MM.1S (cell line): ENCODE measurements around the gene SURF2.

Source experiments
- EZH2 ChIP-seq: fragments of 300-600 bp; sonication (generic); optimal IDR thresholded peaks from 2 replicates; pipeline ENCODE3; 2017; ENCODE audit warnings: low read depth, mild to moderate bottlenecking, antibody characterized with exemption, low read length, mixed read lengths
- TF ChIP-seq, protein P1 (sequence below): fragments of 300-600 bp; sonication (generic); IDR thresholded peaks from 2 replicates; pipeline ENCODE4 v1.5.1; 2016; ENCODE audit warnings: antibody characterized with exemption, low read length, mixed read lengths

DNA sequence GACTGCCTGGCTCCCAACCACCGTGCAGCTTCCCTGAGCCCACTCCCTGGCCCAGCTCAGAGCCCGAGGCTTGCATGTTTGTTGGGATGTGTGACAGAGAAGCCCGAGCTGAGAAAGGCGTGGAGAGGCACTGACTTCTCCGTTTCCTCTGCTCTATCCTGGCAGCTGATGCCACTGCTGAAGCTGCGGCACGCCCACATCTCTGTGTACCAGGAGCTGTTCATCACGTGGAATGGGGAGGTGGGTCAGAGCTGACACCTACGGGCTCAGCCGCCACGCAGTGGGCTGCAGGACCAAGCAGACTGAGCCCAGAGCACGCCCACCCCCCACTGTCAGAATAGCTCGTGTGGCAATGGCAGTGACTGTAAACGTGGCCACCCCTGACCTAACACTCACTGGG lies 29.1 kb downstream of the SURF2 start:
- TF ChIP-seq, protein P1, sequence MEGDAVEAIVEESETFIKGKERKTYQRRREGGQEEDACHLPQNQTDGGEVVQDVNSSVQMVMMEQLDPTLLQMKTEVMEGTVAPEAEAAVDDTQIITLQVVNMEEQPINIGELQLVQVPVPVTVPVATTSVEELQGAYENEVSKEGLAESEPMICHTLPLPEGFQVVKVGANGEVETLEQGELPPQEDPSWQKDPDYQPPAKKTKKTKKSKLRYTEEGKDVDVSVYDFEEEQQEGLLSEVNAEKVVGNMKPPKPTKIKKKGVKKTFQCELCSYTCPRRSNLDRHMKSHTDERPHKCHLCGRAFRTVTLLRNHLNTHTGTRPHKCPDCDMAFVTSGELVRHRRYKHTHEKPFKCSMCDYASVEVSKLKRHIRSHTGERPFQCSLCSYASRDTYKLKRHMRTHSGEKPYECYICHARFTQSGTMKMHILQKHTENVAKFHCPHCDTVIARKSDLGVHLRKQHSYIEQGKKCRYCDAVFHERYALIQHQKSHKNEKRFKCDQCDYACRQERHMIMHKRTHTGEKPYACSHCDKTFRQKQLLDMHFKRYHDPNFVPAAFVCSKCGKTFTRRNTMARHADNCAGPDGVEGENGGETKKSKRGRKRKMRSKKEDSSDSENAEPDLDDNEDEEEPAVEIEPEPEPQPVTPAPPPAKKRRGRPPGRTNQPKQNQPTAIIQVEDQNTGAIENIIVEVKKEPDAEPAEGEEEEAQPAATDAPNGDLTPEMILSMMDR: no peak
- TF ChIP-seq EZH2: no peak
